Neutrophil (primary cell): Measurements from ENCODE around the gene EFNA3.

ENCODE experiments used
- H3K27ac ChIP-seq: fragments of 200-600 bp; sonication (generic); 2 replicates; pipeline ENCODE4 v1.5.1; 2016; ENCODE audit warnings: mild to moderate bottlenecking, moderate library complexity
- H3K27me3 ChIP-seq: fragments of 200-600 bp; sonication (generic); 2 replicates; pipeline ENCODE4 v1.6.0; 2016; ENCODE audit warnings: mild to moderate bottlenecking
- H3K36me3 ChIP-seq: fragments of 200-600 bp; sonication (generic); 2 replicates; pipeline ENCODE4 v1.5.1; 2017
- H3K4me1 ChIP-seq, 2 experiments: fragments of 200-600 bp in 1 of 2; sonication (generic) in 1 of 2; 1 replicate in 1 of 2; 2 replicates in 1 of 2; pipeline versions ENCODE4 v1.5.1 to v1.6.1; 2013 to 2016; ENCODE audit warnings: low read depth in 1 of 2, low read length in 1 of 2, mild to moderate bottlenecking in 1 of 2, moderate library complexity in 1 of 2; ENCODE audit not compliant: control insufficient read depth in 1 of 2, insufficient read depth in 1 of 2
- H3K4me3 ChIP-seq, 2 experiments: fragments of 200-600 bp in 1 of 2; sonication (generic) in 1 of 2; 1 replicate in 1 of 2; 2 replicates in 1 of 2; pipeline ENCODE4 v1.5.1; 2013 to 2016; ENCODE audit warnings: low read depth in 1 of 2, low read length in 1 of 2, mild to moderate bottlenecking in 1 of 2, moderate library complexity in 1 of 2
- H3K9me3 ChIP-seq: fragments of 200-600 bp; sonication (generic); 2 replicates; pipeline ENCODE4 v1.5.1; 2016
- CTCF ChIP-seq: fragments of 200-600 bp; sonication (generic); IDR thresholded peaks from 2 replicates; pipeline ENCODE4 v1.5.1; 2016; ENCODE audit warnings: antibody characterized with exemption

The EFNA3 gene

DNA sequence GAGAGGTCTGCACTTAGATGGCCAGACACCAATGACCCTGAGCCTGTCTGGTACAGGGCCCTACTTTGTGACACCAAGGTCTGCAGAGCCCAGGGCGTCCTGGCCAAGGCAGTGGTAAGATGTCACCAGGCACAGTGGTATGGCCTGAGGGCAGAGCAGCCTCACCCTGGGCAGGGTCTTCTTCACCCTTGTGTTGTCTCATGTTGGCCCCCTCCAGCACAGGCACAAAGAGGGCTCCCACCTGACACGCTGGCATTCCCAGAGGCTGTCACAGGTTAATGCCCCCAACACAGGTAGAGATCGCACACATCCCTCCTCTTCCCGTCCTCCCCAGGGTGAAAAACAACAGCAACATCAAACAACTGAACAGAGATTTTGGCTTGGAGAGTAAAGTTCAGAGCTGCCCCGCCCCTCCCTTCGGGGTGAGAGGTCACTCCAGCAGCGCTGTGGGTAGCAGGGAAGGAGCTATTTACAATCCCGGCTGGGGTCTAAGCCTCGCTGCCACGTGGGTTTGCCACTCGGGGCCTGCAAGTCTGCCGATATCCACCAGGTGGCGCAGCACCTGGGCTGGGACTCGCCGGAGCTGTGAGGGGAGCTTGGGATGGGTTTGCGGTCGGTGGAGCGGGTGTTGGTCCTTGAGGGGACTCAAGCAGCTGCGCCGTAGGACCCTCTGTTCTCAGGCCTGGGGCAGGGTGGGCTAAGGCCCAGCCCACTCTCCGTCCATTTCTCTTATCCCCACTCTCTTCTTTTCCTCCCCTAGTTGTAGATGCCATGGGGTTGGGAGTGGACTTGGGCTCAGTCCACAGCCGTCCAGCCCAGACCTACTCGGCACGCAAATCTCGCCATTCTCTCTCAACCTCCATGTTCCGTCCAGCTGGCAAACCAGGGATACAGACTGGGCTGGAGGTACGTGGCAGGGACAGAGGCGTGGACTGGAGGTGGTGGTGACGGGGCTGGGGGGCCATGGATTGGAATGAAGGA is 12.7 kb downstream of the EFNA3 start:
- Histone ChIP-seq H3K27ac (no peak overlapping the region), H3K4me1 (peaks cover 0 to 5% of the 10 kb centered on the region in 2 experiments), H3K9me3 (no peaks in the 10 kb centered on the region), H3K27me3 (peaks cover 18% of the 10 kb centered on the region), H3K4me3 (no peak overlapping the region), H3K36me3 (no peaks in the 10 kb centered on the region)
- peak; percentile 97 for TF ChIP-seq CTCF

DNA sequence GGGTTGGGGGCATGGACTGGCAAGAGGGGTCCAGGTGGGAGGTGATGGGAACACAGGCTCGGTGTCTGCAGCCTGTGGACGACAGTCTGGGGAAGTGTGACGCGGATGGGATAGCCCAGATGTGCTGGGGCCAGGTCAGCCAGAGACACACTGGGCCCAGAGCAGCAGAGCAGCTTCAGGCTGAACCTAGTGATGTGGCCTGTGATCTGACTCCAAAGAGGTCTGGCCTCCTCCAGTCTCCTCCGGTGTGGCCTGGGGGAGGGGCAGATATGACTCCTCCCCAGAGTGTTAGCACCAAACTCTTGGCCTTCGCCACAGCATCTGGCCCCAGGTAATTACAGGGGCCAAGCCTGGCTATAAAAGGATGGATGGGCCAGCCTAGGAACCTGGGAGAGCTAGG is 13.5 kb downstream of the EFNA3 start:
- Histone ChIP-seq H3K36me3 (no peaks in the 10 kb centered on the region), H3K27ac (no peak overlapping the region), H3K4me3 (no peak overlapping the region), H3K27me3 (peaks cover 20% of the 10 kb centered on the region), H3K4me1 (peaks cover 0 to 5% of the 10 kb centered on the region in 2 experiments), H3K9me3 (no peaks in the 10 kb centered on the region)
- no peak for TF ChIP-seq CTCF

- Histone ChIP-seq H3K4me1 (peaks cover 0 to 5% of the 10 kb centered on the region in 2 experiments), H3K36me3 (no peaks in the 10 kb centered on the region), H3K9me3 (no peaks in the 10 kb centered on the region), H3K27ac (no peak overlapping the region), H3K4me3 (no peak overlapping the region), H3K27me3 (peaks cover 20% of the 10 kb centered on the region)
- TF ChIP-seq CTCF = no peak
These were observed 14.0 kb downstream of the EFNA3 start for GRCh38 chr1:155092641-155093040.

DNA sequence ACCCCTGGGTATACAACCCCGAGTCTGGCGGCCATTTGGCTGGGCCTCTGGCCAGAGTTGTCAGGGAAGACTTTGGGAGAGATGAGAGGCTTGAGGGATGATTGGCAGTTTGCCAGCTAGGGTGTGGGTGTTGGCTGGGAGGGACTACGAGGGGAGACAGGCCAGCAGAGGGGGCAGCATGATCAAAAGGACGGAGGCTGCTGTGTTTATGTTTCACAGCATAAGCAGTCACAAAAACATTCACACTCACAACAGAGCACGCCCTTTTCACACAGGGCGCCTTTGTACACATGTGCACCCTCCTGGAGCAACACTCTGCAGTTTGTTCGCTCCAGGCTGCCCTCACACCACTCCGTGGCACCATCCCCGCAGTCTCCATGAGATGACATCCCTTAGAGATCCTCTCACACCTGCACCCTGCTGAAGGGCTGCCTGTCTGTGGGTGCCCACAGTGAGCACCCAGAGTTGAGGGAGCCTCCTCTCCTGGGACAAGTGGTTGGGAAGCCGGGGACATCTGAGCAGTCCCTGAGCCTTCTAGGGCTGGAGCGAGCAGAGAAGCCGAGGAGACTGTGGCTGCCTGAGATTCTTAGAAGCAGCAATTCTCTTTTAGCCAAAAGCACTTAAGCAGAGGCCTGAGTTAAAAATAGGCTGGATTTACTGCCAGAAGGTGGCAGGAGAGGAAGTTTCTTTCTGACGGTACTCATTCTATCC is 15.4 kb downstream of the EFNA3 start:
- H3K4me1 ChIP-seq = peaks cover 0 to 5% of the 10 kb centered on the region in 2 experiments
- no peak overlapping the region for H3K4me3 ChIP-seq
- no peak for TF ChIP-seq CTCF
- H3K36me3 ChIP-seq = no peaks in the 10 kb centered on the region
- H3K9me3 ChIP-seq = no peaks in the 10 kb centered on the region
- H3K27ac ChIP-seq = no peak overlapping the region
- H3K27me3 ChIP-seq = peaks cover 20% of the 10 kb centered on the region

GRCh38 chr1:155094622-155094948 is 15.9 kb downstream of the EFNA3 start:
- no peaks in the 10 kb centered on the region for H3K36me3 ChIP-seq
- peaks cover 20% of the 10 kb centered on the region for H3K27me3 ChIP-seq
- no peak for TF ChIP-seq CTCF
- peaks cover 0 to 5% of the 10 kb centered on the region in 2 experiments for H3K4me1 ChIP-seq
- H3K27ac ChIP-seq = no peak overlapping the region
- H3K9me3 ChIP-seq = no peaks in the 10 kb centered on the region
- no peak overlapping the region for H3K4me3 ChIP-seq
